ENCODE measurements around the gene TRAF5.

TRAF5 gene

DNA sequence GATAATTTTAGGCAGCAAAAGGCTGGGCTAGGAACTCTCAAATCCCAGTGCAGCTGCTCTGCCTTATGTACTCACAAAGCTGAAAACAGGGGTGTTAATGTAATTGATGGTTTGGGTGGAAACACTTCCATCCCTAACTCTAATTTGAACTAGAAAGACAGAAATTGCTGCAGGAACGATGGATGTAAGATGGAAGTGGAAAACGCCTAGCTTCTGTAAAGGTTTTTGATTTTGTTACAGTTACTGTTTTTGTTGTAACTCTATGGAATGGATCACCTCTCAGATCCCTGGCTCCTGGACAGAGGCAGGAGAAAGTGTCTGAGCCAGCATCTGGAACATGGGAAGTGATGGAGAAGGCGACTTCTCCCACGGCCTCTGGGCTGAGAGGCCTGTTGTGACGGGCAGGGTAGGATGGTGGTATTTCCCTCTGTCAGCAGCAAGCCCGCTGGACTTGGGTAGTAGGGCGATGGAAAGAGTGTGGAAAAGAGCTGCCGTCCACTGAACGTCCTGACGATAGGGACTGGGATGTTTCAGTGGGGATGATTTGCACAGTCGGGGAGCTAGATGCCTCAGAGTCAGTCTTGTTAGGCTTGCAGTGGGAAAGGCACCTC is 1.6 kb downstream of the TRAF5 start:
- DNase-seq: no peak

DNA sequence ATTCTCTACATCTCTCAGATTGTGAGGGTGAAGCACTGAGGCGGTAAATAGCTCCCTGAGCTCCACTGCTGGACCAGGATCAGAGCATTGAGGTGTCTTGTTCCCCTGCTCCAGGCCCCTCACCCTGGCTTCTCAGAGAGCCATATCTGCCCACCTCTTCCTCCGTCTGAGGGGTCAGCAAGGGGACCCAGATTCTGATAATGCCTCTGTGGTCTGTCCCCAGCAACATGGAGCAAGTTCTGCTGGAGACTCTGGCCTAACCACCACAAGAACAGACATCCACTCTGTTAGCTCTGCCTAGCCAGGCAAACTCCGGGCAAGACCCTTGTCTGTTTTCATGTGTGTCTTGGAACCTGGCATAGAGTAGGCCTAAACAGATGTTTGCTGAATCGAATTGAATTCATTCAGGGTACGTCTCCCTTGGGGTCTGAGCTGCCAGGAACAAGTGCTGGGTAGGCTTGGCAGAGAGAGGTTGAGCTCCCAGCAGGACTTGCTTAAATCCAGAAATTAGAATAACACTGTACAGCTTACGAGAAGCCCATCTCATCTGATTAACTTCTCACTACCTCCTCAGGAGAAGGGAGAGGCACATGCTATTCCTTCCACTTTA is 2.3 kb downstream of the TRAF5 start:
- DNase-seq: no peak

DNA sequence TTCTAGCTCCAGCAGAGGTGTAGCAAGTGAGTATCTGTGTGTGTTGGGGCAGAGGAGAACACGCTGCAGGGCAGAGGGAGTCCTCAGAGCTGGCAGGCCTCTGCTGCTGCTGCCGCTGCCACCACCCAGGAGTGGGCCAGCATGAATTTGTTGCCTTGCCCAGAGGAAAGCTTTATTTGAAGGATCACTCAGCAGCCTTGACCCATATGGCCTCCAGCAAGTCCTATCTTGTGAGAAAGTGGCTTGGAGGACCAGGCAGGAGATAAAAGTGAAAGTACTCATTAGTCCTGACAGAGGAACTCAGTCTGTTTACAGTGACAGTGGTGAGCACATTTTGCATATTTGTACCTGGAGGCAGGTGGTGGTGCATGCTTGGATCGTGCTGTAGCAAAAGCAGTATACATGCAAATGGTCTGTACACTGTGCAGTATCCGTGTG is 3.1 kb downstream of the TRAF5 start:
- peak; percentile 21 to 47 for DNase-seq

DNA sequence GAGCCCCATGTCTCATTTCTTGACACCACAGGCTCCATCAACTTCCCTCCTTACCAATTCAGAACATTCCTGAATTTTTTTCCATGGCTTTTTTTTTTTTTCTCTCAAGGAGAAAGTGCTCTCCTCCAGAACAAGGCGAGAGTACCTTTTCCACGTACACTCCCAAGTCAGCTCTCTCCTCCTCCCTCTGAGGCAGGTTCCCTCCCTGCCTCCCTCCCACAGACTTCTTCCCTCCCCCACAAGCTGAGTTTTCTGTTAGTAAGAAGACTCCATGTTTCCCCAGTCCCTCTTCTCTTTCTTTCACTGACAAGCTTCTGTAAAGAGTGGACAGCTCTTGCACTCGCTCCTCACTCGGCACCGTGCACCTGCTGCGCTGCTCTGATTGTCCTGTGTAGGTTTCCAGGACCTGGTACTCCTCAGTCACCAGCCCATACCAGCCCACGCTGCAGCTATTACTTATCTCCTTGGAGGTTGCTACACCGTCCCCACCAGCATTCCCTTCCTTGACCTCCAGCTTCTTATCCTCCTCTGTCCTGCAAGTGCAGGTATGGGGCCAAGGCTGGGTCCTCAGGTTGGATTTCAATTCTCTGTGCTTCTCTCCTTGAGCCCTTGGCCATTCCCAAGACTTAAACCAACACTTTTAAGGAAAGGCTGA is 3.8 kb downstream of the TRAF5 start:
- DNase-seq: no peak

DNA sequence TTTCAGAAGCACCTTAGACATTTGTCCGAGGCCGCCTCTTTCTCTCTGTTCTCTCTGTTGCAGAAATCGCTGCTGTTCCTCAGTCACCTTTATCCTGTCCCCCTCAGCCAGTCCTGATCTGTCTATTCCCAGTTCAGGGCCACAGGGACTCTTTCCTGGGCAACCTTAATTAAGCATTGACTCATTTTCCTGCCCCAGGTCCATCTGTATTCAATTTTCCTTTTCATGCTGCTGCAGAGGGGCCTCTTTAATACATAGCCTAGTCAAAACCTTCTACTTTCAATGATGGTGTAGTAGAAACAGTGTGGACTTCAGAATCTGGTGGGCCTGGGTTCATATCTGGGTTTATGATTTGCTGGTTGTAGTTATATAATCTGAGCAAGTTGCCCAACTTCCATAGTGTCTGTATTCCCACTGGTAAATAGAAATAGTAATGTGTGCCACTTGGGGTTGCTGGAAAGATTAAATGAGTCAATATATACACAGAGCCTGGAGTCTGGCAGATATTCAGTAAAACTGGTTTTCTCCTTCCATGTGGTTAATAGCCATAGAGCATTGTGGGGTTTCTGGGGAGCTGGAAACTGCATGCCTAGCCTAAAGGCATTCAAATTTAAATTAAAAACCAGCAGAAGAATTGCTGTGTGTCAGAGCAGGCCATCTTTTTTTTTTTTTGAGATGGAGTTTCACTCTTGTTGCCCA is 4.5 kb downstream of the TRAF5 start:
- DNase-seq: no peak

DNA sequence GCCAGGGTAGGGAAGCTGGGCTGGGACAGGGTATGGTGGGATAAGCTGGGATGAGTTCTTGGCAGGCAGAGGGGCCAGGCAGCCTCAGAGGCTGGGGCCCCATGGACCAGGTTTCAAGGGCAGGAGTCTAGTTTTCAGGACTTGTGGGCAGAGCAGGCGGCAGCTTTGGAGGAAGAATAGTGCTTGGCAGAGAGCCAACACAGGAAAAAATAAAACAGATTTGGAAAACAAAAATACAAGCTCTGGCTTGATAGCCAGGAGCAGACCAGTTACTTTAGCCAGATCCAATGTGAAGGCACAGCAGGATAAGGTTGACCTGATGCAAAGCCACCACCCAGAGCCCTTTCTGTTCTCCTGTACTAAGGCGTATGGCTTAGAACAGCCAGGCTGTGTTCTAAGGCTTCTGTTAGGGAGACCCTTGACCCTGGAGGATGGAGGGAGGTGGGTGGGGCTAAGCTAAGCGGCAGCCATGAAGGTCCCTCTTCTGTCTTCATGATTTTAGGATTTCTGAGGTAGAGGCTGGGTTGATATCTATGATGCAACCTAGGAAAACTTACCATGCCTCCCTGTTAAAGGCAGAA is 5.5 kb downstream of the TRAF5 start:
- no peak for DNase-seq

DNA sequence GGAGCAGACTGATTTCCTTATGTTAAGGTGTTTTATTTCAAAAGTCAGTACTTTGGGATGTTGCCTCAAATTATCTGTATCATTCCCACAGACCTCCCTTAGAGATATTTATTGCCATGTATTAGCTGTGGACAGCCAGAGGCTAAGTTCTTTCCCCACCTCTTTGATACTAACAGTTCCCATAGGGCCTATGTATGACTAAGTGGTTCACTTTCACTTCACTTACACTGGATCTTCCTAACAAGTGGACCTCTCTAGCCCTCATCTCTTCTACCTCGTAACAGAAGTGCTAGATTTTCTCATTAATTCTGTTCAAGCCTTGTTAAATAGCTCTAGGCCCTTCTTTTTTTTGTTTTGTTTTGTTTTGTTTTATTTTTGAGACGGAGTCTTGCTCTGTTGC is 6.2 kb downstream of the TRAF5 start:
- no peak for DNase-seq

DNA sequence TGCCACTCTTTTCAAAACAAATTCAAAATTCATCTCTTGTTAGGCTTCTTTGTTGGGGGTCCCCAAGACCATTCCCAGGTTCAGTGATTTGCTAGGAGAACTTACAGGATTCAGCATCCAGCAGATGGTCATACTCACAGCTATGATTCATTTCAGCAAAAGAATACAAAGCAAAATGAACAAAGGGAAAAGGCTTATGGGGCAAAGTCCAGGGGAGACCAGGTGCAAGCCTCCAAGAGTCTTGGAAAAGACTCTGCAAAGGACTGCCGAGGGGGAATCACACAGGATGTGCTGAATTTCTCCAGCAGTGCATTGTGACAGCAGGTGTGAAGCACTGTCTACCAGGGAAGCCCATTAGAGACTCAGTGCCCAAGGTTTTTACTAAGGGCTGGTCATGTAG is 7.3 kb downstream of the TRAF5 start:
- DNase-seq: no peak

DNA sequence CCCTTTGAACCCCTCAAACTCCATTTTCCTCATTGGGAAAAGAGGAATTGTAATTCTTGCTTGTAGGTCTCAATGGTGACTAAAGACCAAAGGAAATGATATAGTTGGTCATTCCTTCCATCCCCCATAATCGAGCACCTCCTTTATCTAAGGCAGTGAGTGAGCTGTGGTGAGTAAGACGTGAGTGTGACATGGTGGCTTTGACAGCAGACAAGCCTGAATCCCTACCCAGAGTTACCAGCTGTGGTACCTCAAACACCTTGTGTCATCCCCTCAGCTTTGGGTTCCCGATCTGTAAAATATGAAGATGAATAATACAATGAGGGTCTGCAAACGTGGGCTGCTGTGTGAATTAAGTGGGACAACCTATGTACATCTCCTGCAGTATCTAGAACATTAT is 8.4 kb downstream of the TRAF5 start:
- DNase-seq: no peak

DNA sequence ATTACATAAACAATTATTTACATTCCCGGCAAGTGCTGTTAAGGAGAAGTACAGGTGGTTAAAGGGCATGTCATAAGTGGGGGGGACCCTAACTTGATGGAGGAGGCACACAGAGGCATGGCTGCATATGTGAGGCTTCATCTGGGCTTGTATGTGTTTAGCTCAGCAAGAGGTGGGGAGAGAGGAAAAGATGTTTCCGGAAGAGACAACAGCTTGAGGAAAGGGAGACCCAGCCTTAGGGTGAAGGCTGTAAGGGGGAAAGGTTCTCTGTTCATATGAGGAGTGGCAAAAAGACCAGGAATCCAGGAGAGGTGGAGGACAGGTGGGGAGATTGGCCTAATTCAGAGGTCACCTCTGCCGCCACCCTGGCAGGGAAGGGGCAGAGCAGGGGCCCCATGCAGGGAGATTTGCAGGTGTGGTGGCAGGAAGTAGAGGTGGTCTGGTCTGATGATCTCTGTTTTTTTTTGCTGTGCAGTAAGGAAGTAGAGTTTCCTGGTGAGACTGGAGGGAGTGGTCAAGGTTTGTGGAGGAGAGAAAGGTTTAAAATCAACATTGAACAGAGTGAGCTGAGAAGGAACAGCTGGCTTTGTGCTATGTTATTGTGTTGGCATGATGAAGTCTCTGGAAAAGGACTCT is 9.0 kb downstream of the TRAF5 start:
- DNase-seq: peak; percentile 30 to 44

DNA sequence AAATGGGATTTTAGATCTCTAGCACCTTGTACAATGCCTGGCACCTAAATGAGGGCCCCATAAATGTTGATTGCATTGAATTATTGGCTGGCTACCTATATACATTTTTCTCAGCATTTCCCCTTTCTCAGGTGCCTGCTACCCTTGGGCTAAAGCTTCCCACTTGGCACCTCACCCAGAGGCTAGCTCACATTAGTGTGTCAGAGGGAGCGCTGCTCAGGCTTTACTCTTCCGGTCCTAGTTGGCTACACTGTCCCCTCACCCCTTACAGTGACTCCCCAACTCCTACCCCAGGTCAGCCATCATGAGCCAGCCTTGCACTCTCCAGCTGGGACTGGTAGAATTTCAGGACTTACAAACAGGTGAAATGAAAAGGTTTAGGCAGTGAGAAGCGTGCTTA is 9.5 kb downstream of the TRAF5 start:
- DNase-seq: no peak

DNA sequence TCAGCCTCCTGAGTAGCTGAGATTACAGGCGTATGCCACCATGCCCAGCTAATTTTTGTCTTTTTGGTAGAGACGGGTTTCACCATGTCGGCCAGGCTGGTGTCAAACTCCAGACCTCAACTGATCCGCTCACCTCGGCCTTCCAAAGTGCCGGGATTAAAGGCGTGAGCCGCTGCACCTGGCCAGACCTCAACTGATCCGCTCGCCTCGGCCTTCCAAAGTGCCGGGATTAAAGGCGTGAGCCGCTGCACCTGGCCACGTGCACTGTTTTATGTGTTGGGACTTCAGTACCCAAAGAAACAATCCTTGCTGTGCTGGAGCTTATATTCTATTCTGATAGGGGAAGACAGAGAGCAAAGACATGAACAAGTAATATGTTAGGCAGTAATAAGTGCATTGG is 10.1 kb downstream of the TRAF5 start:
- no peak for DNase-seq

DNA sequence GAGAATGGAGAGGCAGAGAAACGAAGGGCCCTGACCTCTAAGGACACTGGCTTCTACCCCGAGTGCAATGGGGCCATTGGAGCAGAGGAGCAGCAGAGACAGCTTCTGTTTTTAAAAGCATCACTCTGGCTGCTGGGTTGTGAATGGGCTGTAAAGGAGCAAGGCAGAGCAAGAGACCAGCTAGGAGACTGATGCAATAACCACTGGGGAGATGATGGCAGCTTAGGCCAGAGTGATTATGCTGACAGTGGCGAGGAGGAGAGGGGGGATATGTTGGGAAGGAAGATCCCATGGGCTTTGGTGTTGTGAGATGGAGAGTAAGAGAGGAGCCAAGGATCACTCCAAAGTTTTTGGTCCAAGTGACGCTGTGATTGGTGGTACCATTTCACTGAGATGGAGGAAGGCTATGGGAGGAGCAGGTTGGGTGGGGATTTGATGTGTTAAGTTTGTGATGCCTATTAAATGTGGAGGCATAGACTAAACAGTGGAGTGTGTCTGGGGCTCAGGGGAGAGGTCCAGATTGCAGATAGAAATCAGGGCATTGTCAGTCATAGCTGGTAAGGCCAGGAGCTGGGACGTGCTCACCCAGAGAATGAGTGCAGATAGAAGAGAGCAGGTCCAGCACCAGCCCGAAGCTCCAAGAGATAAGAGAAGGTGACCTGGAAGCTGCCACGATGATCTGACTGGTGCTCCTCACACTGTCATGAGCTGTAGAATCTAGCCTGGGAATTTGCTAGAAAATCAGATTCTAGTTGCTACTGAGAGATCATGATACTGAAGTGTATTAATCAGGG is 11.0 kb downstream of the TRAF5 start:
- DNase-seq: no peak

DNA sequence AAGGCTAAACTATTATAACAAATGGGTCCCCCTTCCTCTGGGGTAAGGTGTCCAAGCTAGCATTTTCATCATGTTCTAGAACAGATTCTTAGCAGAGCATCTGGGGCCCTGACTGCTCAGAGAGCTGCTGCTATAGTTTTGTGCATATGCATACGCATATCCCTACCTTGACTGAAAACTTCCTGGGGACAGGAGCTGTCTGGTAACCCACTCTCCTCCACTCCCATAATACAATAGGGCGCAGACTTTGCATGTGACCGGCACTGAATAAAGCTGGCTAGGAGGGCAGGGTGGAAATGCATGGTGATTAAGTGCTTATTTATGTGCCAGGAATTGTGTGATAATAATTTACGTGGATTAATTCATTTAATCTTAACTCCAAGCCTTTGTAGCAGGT is 11.6 kb downstream of the TRAF5 start:
- no peak for DNase-seq

DNA sequence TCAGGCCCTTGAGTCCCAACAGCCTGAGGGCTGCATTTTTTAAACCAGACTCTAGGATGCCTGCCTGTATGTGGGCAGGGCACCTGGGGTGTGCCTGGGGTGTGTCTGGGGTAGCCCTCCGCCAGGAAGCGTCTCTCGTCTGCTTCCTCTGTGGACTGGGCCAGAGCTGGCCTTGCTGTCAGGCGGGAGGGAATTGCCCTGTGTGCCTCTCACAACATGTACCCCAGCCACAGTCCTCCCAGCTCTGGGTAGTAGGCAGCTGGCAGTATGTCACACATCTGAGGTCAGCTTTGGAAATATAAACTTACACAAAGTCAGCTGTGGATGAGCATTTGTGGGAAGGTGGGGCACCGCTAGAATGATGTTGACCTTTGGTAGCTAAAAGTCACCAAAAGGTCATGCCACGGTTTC is 13.0 kb downstream of the TRAF5 start:
- DNase-seq: peak in 1 of 2 donors; percentile 25

DNA sequence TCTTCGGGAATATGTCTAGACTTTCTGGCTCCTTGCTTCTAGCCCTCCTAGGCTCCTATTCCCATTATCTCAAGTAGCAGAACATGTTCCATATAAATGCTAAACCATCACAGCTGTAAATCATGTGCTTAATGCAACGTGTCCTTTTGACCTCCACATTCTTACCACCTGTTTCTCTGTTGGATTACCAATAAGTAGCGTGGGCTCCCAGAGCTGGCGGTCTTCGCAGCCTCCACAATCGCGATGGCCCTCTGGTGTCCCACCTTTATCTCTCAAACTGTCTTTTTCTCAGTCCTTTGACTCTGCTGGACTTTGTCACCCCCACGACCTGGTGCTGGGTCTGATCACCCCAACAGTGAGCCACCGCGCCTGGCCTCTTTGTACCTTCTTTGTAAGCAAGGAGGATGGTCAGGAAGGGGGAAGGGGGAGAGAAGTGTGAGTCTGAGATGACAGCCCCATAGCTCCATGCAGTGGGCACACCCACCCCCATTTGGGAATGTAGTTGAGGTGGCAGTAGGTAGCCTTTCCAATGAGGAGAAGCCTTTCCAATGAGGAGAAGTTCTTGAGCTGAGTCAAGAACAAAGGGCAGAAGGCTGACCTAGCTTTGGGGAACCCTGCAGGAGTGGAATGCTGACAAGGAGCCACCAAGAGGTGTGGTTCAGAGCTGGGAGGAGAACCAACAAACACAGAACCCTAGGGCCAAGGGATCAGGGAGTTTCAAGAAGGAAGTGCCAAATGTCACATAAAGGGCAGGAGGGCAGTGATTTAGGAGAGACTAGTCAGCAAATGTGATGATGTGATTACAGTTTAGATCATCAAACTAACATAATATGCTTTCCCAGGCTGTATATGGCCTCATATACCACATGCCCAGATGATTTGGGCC is 14.2 kb downstream of the TRAF5 start:
- DNase-seq: no peak

DNA sequence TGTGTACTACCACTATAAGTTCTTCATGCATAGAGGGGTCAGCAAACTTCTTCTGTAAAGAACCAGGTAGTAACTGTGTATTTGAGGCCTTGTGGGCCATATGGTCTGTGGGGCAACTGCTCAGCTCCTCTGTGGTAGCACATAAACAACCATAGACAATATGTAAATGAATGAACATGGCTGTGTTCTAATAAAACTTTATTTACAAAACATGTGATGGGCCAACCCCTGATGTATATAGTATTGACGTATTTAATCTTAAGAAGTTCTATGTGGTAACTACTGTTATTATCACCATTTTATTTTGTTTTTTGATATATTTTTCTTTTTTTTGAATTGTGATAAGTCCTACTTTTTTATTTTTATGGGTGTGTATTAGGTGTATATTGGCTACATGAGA is 15.4 kb downstream of the TRAF5 start:
- DNase-seq: no peak

DNA sequence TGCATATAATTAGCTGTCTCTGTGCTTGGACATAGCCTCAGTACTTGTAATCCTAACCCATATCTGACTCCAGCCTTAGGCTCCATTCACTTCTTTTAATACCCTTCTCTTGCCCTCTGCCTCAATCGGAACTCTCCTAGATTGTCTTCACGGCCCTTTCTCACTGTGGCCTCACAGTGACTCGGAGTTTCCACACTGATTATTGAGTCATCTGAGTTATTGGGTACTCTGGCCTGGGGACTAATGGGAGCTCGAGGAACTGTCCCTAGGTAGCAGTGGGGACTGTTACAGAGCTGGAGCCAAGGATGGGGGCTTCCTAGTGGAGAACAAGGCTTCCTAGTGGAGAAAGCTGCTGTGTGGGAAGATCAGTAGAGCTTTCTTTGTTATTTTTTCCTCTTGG is 17.0 kb downstream of the TRAF5 start:
- no peak for DNase-seq

DNA sequence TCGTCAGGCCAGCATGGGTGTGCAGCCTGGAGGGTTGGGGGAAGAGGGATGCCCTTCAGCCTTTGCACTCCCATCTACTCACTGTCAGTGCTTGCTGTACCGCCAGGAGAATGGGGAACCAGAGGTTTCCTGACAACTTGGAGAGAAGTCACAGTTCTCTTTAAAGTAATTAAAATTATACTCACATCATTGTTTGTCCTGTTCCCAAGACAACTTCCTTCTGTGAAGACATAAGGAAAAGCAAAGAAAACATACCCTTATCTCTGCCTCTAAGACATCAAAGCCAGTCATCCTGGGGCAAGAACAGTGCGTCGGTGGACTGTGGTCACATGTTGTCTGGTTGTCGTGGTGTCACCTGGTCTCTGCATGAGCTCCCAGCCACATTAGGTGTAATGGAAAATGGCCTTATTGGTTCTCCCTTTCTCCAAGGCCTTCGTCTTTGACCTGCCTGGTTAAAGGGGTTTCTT is 17.6 kb downstream of the TRAF5 start:
- no peak for DNase-seq

DNA sequence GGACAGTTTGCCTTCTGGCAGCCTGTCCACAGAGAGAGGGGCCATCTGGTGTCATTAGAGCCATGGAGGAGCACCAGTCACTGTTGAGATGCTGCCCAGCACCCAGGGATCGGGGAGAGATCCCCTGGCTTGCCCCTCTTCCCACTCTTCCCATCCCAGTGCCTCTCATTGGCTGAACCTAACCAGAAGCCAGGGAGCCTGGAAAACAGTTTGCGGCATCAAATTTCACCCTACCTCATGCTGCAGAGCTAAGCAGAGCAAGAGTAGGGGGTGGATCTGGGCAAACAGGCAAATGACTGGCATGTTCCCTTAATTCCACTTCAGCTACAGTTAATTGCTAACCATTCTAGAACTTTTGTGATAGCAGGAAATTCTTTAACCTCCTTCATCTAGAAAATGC is 19.1 kb downstream of the TRAF5 start:
- DNase-seq: no peak

All from CD4-positive, alpha-beta T cell treated with Interleukin-1 beta for 1 hour (primary cell).